Raji (cell line): ENCODE data around the gene GAL3ST3.

Experiments
- POLR2A ChIP-seq: IDR thresholded peaks from 2 replicates; pipeline ENCODE4 v1.6.1; 2011; ENCODE audit warnings: low read depth, low read length, control low read depth; ENCODE audit not compliant: insufficient read depth

Gene GAL3ST3

DNA sequence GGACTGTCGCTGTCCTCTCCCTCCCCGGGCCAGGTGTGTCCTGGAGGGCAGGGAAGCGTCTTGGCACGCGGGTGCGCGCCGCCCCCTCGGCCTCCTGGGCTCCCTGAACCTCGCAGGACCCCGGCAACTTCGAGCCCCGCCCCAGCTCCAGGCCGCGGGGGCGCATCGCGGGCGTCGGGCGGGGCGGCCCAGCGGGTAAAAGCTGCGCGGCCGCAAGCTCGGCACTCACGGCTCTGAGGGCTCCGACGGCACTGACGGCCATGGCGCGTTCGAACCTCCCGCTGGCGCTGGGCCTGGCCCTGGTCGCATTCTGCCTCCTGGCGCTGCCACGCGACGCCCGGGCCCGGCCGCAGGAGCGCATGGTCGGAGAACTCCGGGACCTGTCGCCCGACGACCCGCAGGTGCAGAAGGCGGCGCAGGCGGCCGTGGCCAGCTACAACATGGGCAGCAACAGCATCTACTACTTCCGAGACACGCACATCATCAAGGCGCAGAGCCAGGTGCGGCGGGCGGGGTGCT lies 37.1 kb downstream of the GAL3ST3 start, which contains the start of gene CST6:
CST6 (plus strand) TSS at position 224 of the 519 bp plus-strand sequence; CDS start at position 261, 37 bp downstream.
- TF ChIP-seq POLR2A = no peak

DNA sequence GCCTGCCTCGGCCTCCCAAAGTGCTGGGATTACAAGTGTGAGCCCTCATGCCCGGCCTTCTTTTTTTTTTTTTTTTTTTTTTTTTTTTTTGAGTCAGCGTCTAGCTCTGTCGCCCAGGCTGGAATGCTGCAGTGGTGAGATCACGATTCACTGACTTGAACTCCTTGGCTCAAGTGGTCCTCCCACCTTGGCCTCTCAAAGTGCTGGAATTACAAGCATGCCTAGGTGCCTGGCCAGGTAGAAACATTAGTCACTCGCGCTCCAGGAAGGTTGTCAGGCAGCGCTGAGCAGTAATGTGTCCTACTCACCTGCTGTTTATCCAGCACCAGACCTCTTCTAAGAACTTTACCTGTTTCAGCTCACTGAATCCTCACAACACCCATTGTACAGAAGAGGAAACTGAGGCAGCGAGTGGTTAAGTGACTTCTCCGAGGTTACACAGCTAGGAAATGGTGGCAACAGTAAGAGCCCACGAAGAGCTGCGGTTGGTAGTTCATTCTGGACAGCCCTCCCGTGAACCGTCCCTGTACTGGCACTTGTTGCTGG lies 37.6 kb downstream of the GAL3ST3 start:
- TF ChIP-seq POLR2A = no peak

DNA sequence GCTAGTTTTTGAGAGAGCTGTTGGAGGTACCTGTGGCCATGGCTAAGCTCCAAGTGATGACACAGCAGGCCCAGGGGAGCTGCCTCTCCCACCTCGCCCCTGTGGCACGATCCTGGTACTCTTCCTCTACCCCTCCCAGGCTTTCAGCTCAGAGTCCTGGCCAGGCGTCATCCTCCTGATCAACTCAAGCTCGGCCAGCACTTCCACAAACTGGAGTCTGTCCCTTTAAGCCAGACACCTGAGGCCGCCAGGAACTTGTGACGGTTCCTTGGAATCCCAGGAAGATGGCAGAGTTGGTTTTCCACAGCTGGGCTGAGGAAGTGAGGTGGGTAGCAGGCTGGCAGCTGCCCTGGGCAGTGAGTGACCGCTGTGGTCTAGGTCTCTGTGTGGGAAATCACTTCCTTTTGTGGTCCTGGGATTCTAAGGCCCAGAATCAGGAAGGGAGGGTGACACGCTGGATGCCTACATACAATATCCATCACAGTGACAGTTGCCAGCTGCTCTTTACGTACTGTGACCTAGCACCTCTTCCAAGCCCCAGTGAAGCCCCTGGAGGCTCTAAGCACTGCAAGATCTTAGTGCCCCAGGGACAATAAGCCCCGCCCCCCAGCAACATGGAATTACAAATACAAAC lies 40.4 kb downstream of the GAL3ST3 start:
- TF ChIP-seq POLR2A = no peak

DNA sequence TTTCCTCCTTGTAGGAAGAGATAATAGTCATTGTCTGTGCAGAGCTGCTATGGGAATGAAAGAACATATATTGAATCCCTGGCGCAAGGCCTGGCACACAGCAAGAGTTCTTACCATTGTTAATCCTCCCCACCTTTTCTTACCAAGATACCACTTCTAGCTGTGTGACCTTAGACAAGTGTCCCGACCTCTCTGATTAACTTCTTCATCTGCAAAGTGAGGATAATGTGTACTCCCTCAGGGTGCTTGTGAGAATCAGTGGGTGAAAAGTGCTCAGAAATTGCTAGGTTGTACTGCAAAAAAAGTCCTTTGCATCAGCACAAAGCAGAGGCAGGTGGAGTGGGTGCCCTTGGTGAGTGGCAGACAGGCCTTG lies 40.9 kb downstream of the GAL3ST3 start:
- no peak for TF ChIP-seq POLR2A

DNA sequence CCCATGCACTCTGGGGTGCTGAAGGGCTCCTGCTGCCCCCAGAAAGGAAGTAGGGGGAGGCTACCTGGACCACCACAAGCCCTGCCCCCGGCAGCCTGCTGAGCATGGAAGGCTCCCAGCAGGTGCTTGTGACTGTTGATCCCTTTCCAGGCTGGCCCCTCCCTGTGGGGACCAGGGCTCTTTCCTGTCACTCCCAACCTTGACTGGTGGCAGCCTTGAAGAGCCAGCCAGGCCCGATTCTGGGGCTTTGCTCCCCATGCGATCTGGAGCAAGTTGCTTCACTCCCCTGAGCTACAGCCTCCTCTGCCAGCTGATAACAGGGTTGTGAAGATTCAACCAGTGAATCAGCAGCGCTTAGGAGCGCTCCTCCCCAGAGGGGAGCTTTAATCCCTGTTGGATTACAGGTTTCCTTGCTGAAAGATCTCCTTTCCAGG lies 41.7 kb downstream of the GAL3ST3 start:
- TF ChIP-seq POLR2A = no peak

DNA sequence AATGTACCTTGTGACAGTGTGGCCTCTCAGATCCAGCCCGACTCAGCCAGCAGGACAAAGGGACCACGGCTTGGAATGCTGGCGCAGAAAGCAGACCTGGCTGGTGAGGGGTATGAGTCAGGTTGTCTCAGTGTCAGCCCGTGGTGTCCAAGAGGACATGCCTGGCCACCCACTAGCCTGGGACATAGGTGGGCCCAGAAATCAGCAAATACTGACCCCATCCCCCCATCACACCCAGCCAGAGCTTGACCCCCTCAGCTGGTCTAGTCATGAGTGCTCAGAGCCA lies 42.1 kb downstream of the GAL3ST3 start:
- no peak for TF ChIP-seq POLR2A

DNA sequence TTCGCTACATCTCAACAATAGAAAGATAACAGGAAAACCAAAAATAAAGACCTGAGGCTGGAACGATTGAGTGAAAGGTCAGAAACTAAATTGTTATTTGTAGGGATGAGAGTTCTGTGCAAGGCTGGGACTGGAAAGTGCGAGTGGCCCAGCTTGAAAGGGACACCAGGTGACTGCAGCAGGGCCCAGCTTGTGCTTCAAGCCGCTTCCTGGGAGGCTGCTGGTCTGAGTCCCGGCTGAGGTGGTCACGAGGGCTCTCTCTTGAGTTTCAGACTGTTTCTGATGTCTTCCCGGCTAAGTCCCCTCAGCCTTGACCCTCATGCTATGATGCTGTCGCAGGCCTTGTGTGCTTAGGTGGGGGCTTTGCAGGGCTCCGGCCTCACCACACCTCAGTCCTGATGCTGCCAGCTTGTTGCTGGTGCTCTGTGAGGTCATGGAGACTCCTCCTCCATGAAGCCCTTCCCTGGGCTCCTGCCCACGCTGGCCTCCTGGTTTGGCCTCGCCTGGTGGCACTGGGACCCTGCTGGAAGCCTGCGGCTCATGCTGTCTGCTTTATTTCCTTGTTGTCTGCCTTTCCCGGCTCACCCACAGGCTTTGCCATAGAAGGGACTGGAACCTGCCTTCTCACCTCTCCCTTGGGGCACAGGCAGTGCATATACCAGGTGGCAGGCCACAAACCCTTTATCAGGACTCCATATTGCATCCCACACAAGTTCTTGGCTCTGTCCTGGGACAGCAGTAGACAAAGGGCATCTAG lies 42.6 kb downstream of the GAL3ST3 start:
- peak; percentile 14; the same call in 1 of the 2 replicates for TF ChIP-seq POLR2A

DNA sequence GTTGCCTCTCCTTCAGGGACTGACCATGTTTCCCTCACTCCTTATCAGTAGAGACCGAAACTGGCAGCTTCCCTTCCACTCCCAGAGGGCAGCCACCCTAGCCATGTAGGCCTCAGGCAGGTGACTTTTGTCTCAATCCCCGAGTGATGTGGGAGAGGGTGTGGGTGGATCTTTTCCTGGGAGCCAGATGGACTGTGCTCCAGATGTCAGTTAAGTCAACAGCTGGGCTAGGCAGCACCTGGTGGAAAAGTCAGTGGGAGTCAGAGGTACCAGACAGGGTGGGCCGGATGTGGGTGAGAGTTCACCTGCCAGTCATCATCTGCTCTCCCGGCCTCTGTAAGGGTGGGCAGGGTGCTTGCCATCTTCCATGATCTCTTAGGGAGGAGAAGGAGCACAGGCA lies 44.8 kb downstream of the GAL3ST3 start:
- no peak for TF ChIP-seq POLR2A

DNA sequence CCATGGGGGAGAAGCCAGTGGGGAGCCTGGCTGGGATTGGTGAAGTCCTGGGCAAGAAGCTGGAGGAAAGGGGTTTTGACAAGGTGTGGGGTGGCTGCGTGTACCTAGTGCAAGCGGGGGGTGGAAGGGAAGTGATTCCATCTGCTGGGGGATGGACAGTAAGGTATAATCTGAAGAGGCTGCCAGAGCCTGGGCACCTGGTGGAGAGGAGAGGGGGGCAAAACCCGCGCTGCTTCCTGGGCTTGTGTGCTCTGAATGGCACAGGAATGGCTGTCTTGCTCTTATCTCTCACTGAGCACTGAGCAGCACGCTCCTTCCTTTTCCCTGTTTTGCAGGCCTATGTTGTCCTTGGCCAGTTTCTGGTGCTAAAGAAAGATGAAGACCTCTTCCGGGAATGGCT lies 45.7 kb downstream of the GAL3ST3 start:
- TF ChIP-seq POLR2A = no peak

DNA sequence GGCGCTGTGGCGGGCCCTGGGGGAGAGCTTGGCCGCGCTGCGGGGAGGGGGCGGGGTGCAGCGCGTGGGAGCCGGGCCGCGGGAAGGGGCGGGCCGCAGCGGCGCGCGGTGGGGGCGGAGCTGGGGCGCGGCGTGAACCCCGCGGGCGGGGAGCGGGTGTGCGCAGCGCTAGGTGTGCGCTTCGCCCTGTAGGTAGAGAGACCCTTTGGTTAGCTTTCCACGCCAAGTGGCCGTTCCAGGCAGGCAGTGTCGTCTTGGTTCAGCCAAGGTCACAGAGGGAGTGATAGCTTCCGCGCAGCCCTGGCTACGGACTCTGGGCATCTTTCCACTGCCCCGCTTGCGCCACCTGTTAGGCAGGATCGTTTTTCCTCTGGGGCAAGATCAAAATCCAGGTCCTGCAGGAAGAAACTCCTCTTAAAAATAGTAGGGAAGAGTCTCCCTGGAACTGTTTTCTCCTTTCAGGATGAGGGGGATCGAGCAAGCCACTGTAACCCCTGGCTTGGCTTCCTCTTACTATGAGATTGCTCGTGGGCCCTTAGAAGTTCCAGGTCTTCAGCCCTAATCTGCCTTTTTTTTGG lies 46.2 kb downstream of the GAL3ST3 start:
- peak; percentile 67; the same call in 1 of the 2 replicates for TF ChIP-seq POLR2A

DNA sequence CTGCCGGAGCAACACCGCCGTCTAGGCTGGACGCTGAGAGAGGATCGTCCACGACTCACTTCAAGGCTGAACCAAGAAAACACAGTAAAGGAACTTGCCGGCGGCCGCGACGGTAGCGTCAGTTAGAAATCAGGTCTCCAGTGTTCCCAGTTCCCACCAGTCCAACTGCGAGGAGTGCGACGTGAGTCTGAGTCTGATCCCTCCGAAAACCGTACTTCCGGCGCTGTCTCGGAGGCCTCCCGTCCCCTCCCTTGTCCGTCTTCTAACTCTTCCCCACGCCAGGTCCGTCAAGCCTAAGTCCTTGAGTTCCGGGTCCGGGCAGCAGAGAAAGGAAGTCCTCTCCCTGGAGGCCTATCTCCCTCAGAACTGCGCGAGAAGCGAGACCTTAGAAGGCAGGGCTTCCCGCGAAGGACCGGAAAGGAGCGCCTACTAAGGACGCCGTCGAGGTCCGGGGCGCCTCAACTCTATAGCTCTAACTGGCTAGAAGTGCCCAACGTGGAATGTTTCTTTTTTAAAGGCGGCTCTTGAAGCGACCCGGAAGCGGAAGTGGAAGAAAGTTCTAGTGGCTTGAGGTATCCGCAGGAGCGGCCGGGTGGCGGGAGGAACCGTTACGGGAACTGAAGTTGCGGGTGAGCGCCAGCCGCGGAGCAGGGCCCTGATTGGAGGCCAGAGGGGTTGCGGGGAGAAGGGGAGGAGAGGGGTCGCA lies 46.9 kb downstream of the GAL3ST3 start, which contains the start of the genes BANF1 and EIF1AD:
BANF1 (plus strand) TSS at position 562 of the 706 bp plus-strand sequence. CDS start 748 bp downstream, outside the sequence.
EIF1AD (minus strand) TSS at position 216 of the 706 bp plus-strand sequence. CDS start 1,768 bp downstream, outside the sequence.
- TF ChIP-seq POLR2A = peak; percentile 92

DNA sequence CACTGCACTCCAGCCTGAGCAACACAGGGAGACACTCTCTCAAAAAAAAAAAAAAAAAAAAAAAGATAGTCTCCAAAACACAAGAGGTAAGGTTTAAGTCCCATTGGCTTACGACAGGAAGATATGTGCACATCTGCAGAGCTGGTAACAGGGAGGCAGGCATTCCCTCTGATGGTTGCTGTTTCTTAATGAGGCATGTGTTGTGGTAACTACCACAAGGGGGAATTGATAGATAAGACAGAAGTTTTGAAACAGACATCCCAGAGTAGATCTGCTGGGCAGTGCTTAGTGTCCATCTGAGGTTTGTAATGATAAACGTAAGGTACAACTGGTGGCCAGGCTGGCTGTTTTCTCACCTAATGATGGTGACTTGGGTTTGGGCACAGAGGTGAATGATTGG lies 51.7 kb downstream of the GAL3ST3 start:
- no peak for TF ChIP-seq POLR2A

DNA sequence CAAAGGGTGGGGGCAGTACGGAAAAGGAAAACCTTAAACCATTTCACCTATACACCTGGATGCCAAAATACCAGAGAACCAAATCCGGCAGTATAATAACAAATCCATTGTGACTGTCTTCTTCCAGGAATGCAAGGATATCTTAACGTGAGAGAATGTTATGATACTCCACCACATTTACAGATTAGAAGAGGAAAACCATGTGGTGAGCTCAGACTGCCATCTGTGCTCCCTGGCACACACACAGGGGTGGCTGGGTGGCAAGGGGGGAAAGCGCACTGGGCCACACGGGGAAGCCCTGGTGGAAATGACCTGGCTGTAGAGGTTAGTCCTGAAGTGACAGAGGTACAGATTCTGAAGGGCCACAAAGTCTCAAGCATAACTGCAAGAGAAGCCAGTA lies 56.9 kb downstream of the GAL3ST3 start:
- TF ChIP-seq POLR2A = no peak
